Heart right ventricle (tissue), 16 donors: Measurements from ENCODE around the gene POLR2E. TPM values are rescaled to one million over a fixed set of nuclear protein-coding genes. Genes with fewer than 3 reads are reported as not detected.
A peak's percentile ranks its signal among the peaks of the same experiment; 100 is the strongest.

ENCODE experiments used
- ATAC-seq, 8 donors: fragments of 200-7000 bp; cut with Tn5 transposase; one replicate each; pipeline ENCODE4 v1.9.1; 2020; ENCODE audit warnings: mild to moderate bottlenecking in 8 of 8, moderate library complexity in 8 of 8, moderate number of reproducible peaks in 1 of 8
- DNase-seq, 2 donors: peaks; one replicate each; pipeline ENCODE4 v3.0.0-alpha.2; 2020
- H3K27ac ChIP-seq, 10 donors: fragments of 200-600 bp; sonication (generic) in 2 of 10; one replicate each; pipeline versions ENCODE4 v1.5.0 to v1.8.0; 2020 to 2022; ENCODE audit warnings: mild to moderate bottlenecking in 3 of 10
- H3K27me3 ChIP-seq, 7 donors: fragments of 200-600 bp; one replicate each; pipeline ENCODE4 v1.8.0; 2021 to 2022; ENCODE audit warnings: mild to moderate bottlenecking in 2 of 7
- H3K36me3 ChIP-seq, 9 donors: fragments of 200-600 bp; sonication (generic) in 1 of 9; one replicate each; pipeline versions ENCODE4 v1.5.0 to v1.8.0; 2020 to 2022; ENCODE audit warnings: mild to moderate bottlenecking in 2 of 9
- H3K4me1 ChIP-seq, 9 donors: fragments of 200-600 bp; sonication (generic) in 1 of 9; one replicate each; pipeline versions ENCODE4 v1.5.0 to v1.8.0; 2020 to 2022; ENCODE audit warnings: mild to moderate bottlenecking in 4 of 9
- H3K4me3 ChIP-seq, 10 donors: fragments of 200-600 bp; sonication (generic) in 2 of 10; one replicate each; pipeline versions ENCODE4 v1.5.0 to v1.8.0; 2020 to 2022; ENCODE audit warnings: mild to moderate bottlenecking in 7 of 10, moderate library complexity in 2 of 10
- H3K9me3 ChIP-seq, 11 donors: fragments of 200-600 bp in 10 of 11; sonication (generic) in 2 of 11; one replicate each; pipeline versions ENCODE4 v1.5.0 to v1.8.0; 2013 to 2022; ENCODE audit warnings: mild to moderate bottlenecking in 2 of 11, control low read depth in 1 of 11, moderate library complexity in 1 of 11
- CTCF ChIP-seq, 9 donors: fragments of 200-600 bp; sonication (generic) in 2 of 9; IDR thresholded peaks; one replicate each; pipeline versions ENCODE4 v1.5.0 to v1.8.0; 2021 to 2022; ENCODE audit warnings: antibody characterized with exemption in 9 of 9, mild to moderate bottlenecking in 5 of 9, moderate library complexity in 1 of 9
- WGBS, 2 donors: extraction: QIAGEN DNeasy Blood & Tissue Kit; methylation state at CpG; one replicate each; pipeline ENCODE4 v1.1.7; 2013; ENCODE audit warnings: inconsistent platforms in 1 of 2; 5-methylcytosine and 5-hydroxymethylcytosine counted together
- intact Hi-C, 10 donors: fragments of 100-400 bp; cut with DNase I; formaldehyde crosslinking; loops; one replicate each; pipeline versions ENCODE4 v1.11.1 to v1.14.2; 2022
- long read RNA-seq, 3 donors: library from polyadenylated mRNA; unstranded; transcript quantifications; one replicate each; pipeline ENCODE4 v2.0.0, GENCODE V29; 2020 to 2021
- polyA plus RNA-seq, 2 donors: library from polyadenylated mRNA; stranded (reverse); fragments of 200-250 nt; gene quantifications; one replicate each; pipeline ENCODE4 v1.2.3, GENCODE V29; 2013
- total RNA-seq, 10 donors: library from RNA; stranded (reverse); fragmentation: NEBNext Ultra II Directional in 3 of 10; extraction: Animal tissue kit (Norgen Biotek cat#: 25700) in 3 of 10; gene quantifications; one replicate each; pipeline versions ENCODE4 v1.2.1 to v1.2.4, GENCODE V29; 2021 to 2023
- donor health status: Arrhythmogenic right ventricular cardiomyopathy.
- donor health status: ischemic (EF 13 %, LVEDD 7.1; RV severe dilation, severe dysfunction).
- donor health status: healthy with polysubstance abuse.
- donor health status: DM: no; HTN: yes; CAD: no.
- donor health status: DM: no; HTN: no; CAD: no.
- donor health status: ischemic (EF 25% LVEDD 6.9; RV normal size, moderate dysfunction).
- donor health status: ischemic (EF 25% LVEDD 5.7; RV mildly dilated, moderate dysfunction).
- donor health status: healthy.
- donor health status: DM: yes; HTN: yes; CAD: no.
- donor health status: Ischemic cardiomyopathy.
- donor health status: ischemic (EF 35%, LVEDD 5.7; RV mildly dilated, moderate dysfunction).
- donor health status: nonischemic (EF 11% LVEDD 7.7; RV severe dilation, severe dysfunction).
- donor health status: DM: yes; HTN: yes; CAD: no.
- donor health status: PGD.
- donor health status: ischemic (EF 29% LVEDD 5.4; RV normal size, mild dysfunction).
- donor health status: nonischemic (EF 23%, LVEDD 6.1; RV moderate dilation, normal function).

The POLR2E gene
- 100 to 1,000 TPM; 111 to 215 (median 134) TPM for total RNA-seq
- 100 to 1,000 TPM; 116 to 212 TPM for polyA plus RNA-seq
- long read RNA-seq, donor 1, transcript POLR2E-211 (8 exons, 1,749 nt): minor isoform, 6 of 167 reads
- long read RNA-seq, donor 1, transcript POLR2E-204 (8 exons, 1,096 nt): minor isoform, 7 of 167 reads
- long read RNA-seq, donor 1, transcript POLR2E-213 (8 exons, 2,831 nt): major isoform, 109 of 167 reads
- long read RNA-seq, donor 1, partial matches to known transcripts: 22 of 167 reads
- long read RNA-seq, donor 1, other reads (novel, unspliced or antisense): 19 of 167 reads
- long read RNA-seq, donor 2, transcript POLR2E-213 (8 exons, 2,831 nt): major isoform, 128 of 178 reads
- long read RNA-seq, donor 2, transcript POLR2E-203 (2 exons, 756 nt): minor isoform, 9 of 178 reads
- long read RNA-seq, donor 2, partial matches to known transcripts: 19 of 178 reads
- long read RNA-seq, donor 2, other reads (novel, unspliced or antisense): 20 of 178 reads
- long read RNA-seq, donor 3, transcript POLR2E-213 (8 exons, 2,831 nt): major isoform, 197 of 228 reads
- long read RNA-seq, donor 3, partial matches to known transcripts: 5 of 228 reads
- long read RNA-seq, donor 3, other reads (novel, unspliced or antisense): 23 of 228 reads

DNA sequence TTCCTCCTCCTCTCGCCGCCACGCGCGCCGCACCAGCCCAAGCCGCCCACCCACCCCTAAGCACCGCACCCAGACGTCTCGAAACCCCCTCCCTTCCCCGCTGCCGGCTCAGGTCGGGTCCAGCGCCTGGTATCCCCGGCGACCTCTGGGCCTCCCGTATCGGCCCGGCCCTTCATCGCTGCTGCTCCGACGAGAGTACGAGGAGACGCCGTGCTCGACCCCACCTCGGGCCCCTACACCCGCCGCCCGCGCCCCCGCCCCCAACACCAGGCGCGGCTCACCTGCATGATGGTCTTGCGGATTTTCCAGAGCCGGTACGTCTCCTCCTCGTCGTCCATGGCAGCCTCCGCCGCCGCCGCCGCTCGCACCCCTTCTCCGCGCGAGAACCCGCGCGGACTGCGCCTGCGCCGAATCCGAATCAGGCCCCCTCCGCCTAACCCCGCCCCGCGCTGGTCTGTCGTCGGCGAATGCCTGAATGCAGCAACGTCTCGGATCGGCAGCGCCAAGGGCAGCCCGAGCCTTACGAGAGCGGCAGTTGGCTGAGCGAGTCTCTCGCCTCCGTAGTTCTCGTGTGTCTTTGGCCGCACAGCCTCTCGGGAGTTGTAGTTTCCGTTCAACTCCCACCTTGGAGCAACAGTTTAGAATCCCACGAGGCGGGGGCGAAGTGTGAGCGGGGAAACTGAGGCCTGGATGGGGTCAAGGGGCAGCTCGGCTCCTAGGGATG lies at the start of gene POLR2E:
Gene POLR2E, minus strand, starts transcription at position 398 of the 724 bp plus-strand sequence. Its CDS starts 60 bp downstream, at position 338.
- WGBS, 2 donors: 0 to 1% methylated on average over 77 to 81 of the region's 81 CpGs
- no peaks in the 10 kb centered on the region for H3K27me3 ChIP-seq

GRCh38 chr19:1144741-1145140 lies 49.6 kb upstream of the POLR2E start:
- no peak for DNase-seq
- Histone ChIP-seq H3K27ac (no peak overlapping the region), H3K36me3 (peaks cover 0 to 77% (median 7%) of the 10 kb centered on the region in 9 donors), H3K4me1 (peaks cover 0 to 2% (median 0%) of the 10 kb centered on the region in 9 donors), H3K9me3 (no peaks in the 10 kb centered on the region), H3K4me3 (no peak overlapping the region), H3K27me3 (no peaks in the 10 kb centered on the region)
- 100% methylated on average over 1 of the region's 1 CpG for WGBS, 2 donors
- intact Hi-C loops: no loop called here
- TF ChIP-seq CTCF (IDR thresholded peaks at IDR 0.05): no peak
- no peak for ATAC-seq

More for the DNA sequence above, at the start of gene POLR2E:
- peak; percentile 98 to 99 for DNase-seq
- peak within 1 kb of the TSS; percentile 72 to 98 (median 84) for H3K4me3 ChIP-seq
- H3K9me3 ChIP-seq: peaks cover 0 to 8% (median 0%) of the 10 kb centered on the region in 11 donors
- intact Hi-C loops: loop anchor here in 7 of 10 donors (2.0 to 10.0 kb wide), 5 partner anchors 50 to 73 kb away; partner anchors contain the start of genes ABCA7 (in 6 of the 7), RNU6-2 (in 1 of the 7) and TMEM259 (in 1 of the 7)
- peaks cover 0 to 38% (median 14%) of the 10 kb centered on the region in 9 donors for H3K36me3 ChIP-seq
- peak; percentile 95 to 98 (median 97) for ATAC-seq
- H3K27ac ChIP-seq: peak within 1 kb of the TSS in 9 of 10 donors; percentile 58 to 92 (median 86)
- no peak for TF ChIP-seq CTCF (IDR thresholded peaks at IDR 0.05)
- H3K4me1 ChIP-seq: peaks cover 5 to 60% (median 38%) of the 10 kb centered on the region in 9 donors

GRCh38 chr19:1143828-1144399 lies 48.7 kb upstream of the POLR2E start:
- H3K36me3 ChIP-seq: peaks cover 0 to 77% (median 7%) of the 10 kb centered on the region in 9 donors
- H3K27ac ChIP-seq: no peak overlapping the region
- no peaks in the 10 kb centered on the region for H3K9me3 ChIP-seq
- 96 to 98% methylated on average over 33 of the region's 33 CpGs for WGBS, 2 donors
- no peak for TF ChIP-seq CTCF (IDR thresholded peaks at IDR 0.05)
- H3K4me3 ChIP-seq: no peak overlapping the region
- no peak for DNase-seq
- ATAC-seq: peak in 1 of 8 donors; percentile 4
- no peaks in the 10 kb centered on the region for H3K27me3 ChIP-seq
- intact Hi-C loops: no loop called here
- H3K4me1 ChIP-seq: no peaks in the 10 kb centered on the region
